GM18907 (cell line): Measurements from ENCODE around the gene PROZ.

Experiments
- ATAC-seq: cut with Tn5 transposase; IDR thresholded peaks from one replicate; pipeline ENCODE4 v1.9.1; 2021; ENCODE audit warnings: mild to moderate bottlenecking, moderate library complexity; ENCODE audit not compliant: unreplicated experiment

The PROZ gene

GRCh38 chr13:113196970-113197737 is 38.7 kb downstream of the PROZ start:
- ATAC-seq: no peak

GRCh38 chr13:113201815-113202214 is 43.4 kb downstream of the PROZ start:
- ATAC-seq: no peak

DNA sequence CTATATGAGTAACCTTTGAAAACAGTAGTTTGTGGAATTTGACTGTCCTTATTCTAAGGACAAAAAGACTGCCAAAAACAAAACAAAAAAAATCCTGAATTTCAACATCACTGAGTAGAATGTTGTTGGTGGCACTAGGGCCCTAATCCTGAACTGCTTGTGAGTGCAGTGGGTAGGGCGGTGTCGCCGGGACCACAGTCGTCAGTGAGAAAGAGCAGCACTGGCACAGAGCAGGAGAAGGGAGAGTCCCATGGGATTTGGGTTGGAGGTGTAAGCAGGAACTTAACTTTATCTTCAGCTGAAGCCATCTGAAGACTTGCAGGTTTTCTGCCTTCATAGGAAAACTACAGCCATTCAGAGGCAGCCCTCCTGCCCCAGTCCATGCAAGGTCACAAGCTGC is 44.5 kb downstream of the PROZ start:
- ATAC-seq: no peak

GRCh38 chr13:113203507-113204377 is 45.3 kb downstream of the PROZ start:
- ATAC-seq: no peak

GRCh38 chr13:113204378-113204734 is 45.9 kb downstream of the PROZ start:
- ATAC-seq: no peak

GRCh38 chr13:113205428-113205931 is 47.0 kb downstream of the PROZ start:
- no peak for ATAC-seq

- ATAC-seq: no peak
Observed at GRCh38 chr13:113207460-113207859, 49.0 kb downstream of the PROZ start.

GRCh38 chr13:113207890-113208420 is 49.5 kb downstream of the PROZ start:
- peak; percentile 18 for ATAC-seq

- ATAC-seq: peak; percentile 85
Observed at GRCh38 chr13:113208421-113209335, 50.2 kb downstream of the PROZ start, which contains the start of gene PCID2. TSS of gene PCID2 (minus strand) at chr13:113208669. CDS start at chr13:113208634, 35 bp downstream.

DNA sequence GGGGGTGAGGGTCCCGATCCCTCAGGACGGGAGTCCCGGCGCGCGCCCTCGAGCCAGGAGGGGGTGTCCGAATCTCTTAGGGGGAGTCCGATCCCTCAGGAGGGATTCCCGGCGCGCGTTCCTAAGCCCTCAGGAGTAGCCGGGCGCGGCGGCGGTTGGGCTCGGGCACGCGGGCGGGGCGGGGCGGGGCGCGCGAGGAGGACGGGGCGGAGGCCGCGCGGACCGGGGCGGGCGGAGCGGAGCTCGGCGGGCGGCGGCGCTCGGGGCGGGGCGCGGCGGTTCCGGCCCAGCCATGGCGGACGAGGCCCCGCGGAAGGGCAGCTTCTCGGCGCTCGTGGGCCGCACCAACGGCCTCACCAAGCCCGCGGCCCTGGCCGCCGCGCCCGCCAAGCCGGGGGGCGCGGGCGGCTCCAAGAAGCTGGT is 50.9 kb downstream of the PROZ start, which contains the start of gene CUL4A:
TSS of gene CUL4A (plus strand) at position 278 of the 423 bp plus-strand sequence. CDS start at position 293, 15 bp downstream.
- peak; percentile 43 for ATAC-seq

DNA sequence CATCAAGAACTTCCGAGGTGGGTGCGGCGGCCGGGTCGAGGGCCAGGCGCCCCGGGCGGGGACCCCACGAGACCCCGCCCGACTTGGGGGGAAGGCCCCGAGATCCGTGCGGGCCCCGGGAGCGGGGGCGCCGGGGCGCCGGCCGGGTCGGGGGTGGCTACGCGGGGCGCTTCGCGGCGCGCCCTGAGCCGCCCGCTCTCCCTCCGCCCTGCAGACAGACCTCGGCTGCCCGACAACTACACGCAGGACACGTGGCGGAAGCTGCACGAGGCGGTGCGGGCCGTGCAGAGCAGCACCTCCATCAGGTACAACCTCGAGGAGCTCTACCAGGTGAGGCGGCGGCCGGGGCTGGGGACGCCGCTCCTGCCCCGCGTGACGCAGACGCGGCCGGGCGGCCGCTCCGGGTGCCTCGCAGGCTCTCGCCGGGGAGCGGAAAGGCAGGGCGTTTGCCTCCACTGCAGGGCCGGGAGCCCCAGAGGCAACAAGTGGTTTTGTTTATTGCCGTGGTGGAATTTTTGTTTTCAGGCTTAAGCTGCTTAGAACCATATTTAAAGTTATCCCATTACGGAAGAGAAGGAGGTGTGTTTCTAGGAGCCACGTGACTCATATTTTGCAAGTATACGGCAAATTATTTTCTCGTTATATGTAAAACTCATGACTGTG is 51.4 kb downstream of the PROZ start:
- ATAC-seq: peak; percentile 41

DNA sequence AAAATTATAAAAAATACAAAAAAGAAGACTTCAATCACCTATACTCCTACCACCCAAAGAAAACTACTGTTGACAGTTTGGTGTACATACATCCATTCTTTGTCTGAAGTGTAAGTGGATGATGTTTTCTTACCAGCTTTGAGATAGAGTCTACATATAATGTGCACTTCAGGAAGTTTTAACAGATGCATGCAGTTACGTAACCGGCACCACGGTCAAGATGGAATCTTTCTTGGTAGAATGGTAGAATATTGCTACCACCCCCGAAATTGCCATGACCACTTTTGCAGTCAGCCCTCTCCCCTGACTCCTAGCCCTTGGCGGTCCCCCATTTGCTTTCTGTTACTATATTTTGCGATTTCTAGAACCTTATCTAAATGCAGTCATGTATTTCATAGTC is 52.4 kb downstream of the PROZ start:
- no peak for ATAC-seq

DNA sequence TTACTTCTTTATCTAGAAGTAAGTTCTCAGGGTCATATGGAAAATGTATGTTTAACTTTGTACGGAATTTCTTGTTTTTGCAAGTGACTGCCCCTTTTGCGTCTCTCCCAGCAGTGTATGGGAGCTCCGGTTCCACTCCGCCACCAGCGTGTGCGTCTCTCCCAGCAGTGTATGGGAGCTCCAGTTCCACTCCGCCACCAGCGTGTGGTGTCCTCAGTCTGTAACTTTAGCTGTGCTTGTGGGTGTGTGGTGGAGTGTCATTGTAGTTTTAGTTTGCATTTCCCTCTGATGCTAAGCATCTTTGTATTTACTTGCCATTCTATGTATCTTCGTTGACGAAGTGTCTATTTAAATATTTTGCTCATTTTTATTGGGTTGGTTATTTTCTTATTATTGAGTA is 53.3 kb downstream of the PROZ start:
- no peak for ATAC-seq

GRCh38 chr13:113216254-113217048 is 58.0 kb downstream of the PROZ start:
- ATAC-seq: no peak

GRCh38 chr13:113218586-113218985 is 60.1 kb downstream of the PROZ start:
- no peak for ATAC-seq

DNA sequence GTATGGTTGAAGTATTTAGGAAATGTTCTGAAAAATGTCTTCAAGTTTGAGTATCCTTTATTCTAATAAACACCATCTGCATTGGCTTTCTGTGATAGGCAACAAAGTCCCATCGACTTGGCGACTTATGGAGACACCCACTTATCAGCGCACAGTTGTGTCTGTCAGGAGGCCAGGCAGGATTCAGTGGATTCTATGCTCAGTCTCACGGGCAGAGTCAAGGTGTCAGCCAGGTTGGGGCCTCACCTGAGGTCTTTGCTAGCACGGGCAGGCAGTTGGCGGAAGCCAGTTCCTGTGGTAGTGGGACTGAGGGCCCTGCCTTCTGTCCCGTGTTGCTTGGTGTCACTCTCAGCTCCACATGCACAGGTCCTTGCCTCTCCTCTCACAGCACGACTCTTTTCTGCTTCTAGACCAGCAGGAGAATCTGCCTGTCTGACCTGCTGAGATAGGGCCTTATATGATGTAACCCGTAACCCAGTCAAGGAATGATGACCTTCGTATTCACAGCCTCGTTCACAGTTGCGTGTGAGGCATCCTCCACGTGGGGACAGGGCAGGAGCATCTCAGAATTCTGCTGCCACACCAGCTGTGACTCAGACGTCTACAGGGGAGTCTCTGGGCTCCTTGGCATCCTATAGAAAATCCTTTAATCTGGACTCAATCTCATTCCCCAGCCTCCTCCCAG is 61.0 kb downstream of the PROZ start:
- no peak for ATAC-seq

GRCh38 chr13:113220141-113220598 is 61.7 kb downstream of the PROZ start:
- no peak for ATAC-seq

- ATAC-seq: no peak
Observed at GRCh38 chr13:113220877-113221276, 62.4 kb downstream of the PROZ start.
